A549 treated with AZD2906 at 1 μM for 4 hours (cell line): Measurements from ENCODE around the gene NKRF. TPM values are rescaled to one million over a fixed set of nuclear protein-coding genes. Genes with fewer than 3 reads are reported as not detected.

Source experiments
- total RNA-seq: library from RNA; stranded (reverse); fragments of 200-300 nt; extraction: Qiagen RNA extraction; gene quantifications from 5 replicates; pipeline ENCODE4 v1.2.3, GENCODE V29; 2022

NKRF gene
- total RNA-seq, result 16.4 to 18.3 TPM (median 16.7 TPM) in 5 replicates

GRCh38 chrX:119606280-119607017 lies at the start of gene NKRF:
TSS of gene NKRF (minus strand) at chrX:119606424.

GRCh38 chrX:119574394-119575266 lies 31.6 kb downstream of the NKRF start, which contains the start of gene UBE2A:
TSS of gene UBE2A (plus strand) at chrX:119574563. CDS start at chrX:119574712, 149 bp downstream.

GRCh38 chrX:119565107-119565663 lies 41.0 kb downstream of the NKRF start, which contains the start of gene STEEP1:
TSS of gene STEEP1 (minus strand) at chrX:119565409. CDS start at chrX:119565355, 54 bp downstream.

Other genes with a start within 250 kb of the NKRF start
- 26.3 to 32.1 TPM (median 29.8 TPM) in 5 replicates for gene SLC25A43, start 207.1 kb downstream of the NKRF start, total RNA-seq
- gene SLC25A5, start 138.0 kb downstream of the NKRF start, total RNA-seq, result 712 to 769 TPM (median 757 TPM) in 5 replicates
- 27.0 to 35.3 TPM (median 29.7 TPM) in 5 replicates for gene STEEP1, start 41.0 kb downstream of the NKRF start, total RNA-seq
- 137 to 153 TPM (median 141 TPM) in 5 replicates for gene UBE2A, start 31.9 kb downstream of the NKRF start, total RNA-seq
- 9.2 to 11.3 TPM (median 10.7 TPM) in 5 replicates for gene SEPTIN6, start 86.7 kb upstream of the NKRF start, total RNA-seq
- 0.06 to 0.18 TPM (median 0.13 TPM) in 4 of 5 replicates, not detected in the other for gene SOWAHD, start 152.2 kb upstream of the NKRF start, total RNA-seq
- 3,440 to 4,395 TPM (median 3,536 TPM) in 5 replicates for gene RPL39, start 185.2 kb upstream of the NKRF start, total RNA-seq
- gene UPF3B, start 246.5 kb upstream of the NKRF start, total RNA-seq, result 15.9 to 22.0 TPM (median 16.7 TPM) in 5 replicates